GM12878 (cell line): ENCODE results near the gene ZNF232. TPM values are rescaled to one million over a fixed set of nuclear protein-coding genes. Genes with fewer than 3 reads are reported as not detected.

Experiments used
- ATAC-seq: fragments of 200-7000 bp; cut with Tn5 transposase; 3 replicates; pipeline ENCODE4 v1.9.1; 2020; ENCODE audit warnings: mild to moderate bottlenecking, moderate library complexity
- BruUV-seq: library from RNA; stranded (reverse); fragments of 400-500 nt; replicated peaks from 2 replicates; lab custom pipeline; 2021; lab: Mats Ljungman, UMichigan
- CTCF ChIA-PET: fragments of 300-600 bp; sonication (Branson Sonifier 250); formaldehyde crosslinking; extraction: SDS; loops from one replicate; lab custom pipeline; 2021; ENCODE audit warnings: inconsistent platforms; lab: Yijun Ruan, JAX
- POLR2A ChIA-PET: fragments of 350-600 bp; formaldehyde crosslinking; extraction: SDS; loops from one replicate; lab custom pipeline; 2021; ENCODE audit warnings: inconsistent platforms; lab: Charles Lee
- RAD21 ChIA-PET: fragments of 300-600 bp; sonication (Branson Sonifier 250); formaldehyde crosslinking; loops from one replicate; lab custom pipeline; 2023; ENCODE audit warnings: antibody characterized with exemption; ENCODE audit not compliant: unreplicated experiment; lab: Charles Lee
- SMC1A ChIA-PET: fragments of 300-600 bp; sonication (Branson Sonifier 250); formaldehyde crosslinking; loops from one replicate; lab custom pipeline; 2023; ENCODE audit not compliant: unreplicated experiment, uncharacterized antibody; lab: Charles Lee
- DNase-seq: peaks from one replicate; pipeline ENCODE4 v3.0.0-alpha.2; 2011; ENCODE audit warnings: low read depth, low spot score
- FAIRE-seq: peaks from 3 replicates; lab custom pipeline; 2011; peaks lifted over from hg19 to GRCh38; lab: Jason Lieb, UNC
- H2AFZ ChIP-seq: 2 replicates; pipeline ENCODE4 v1.6.0; 2011; ENCODE audit warnings: low read depth, low read length, control low read depth; ENCODE audit not compliant: control insufficient read depth
- H3K27ac ChIP-seq: 2 replicates; pipeline ENCODE4 v1.5.1; 2011; ENCODE audit warnings: control low read depth; ENCODE audit not compliant: control insufficient read depth, insufficient read depth
- H3K27me3 ChIP-seq, 2 experiments: replicated peaks in 1 of 2; 2 replicates each; pipeline versions ENCODE4 v1.6.0 to v1.6.1; 2011; ENCODE audit warnings: low read length in 1 of 2; ENCODE audit not compliant: control insufficient read depth in 2 of 2, insufficient read depth in 2 of 2
- H3K36me3 ChIP-seq, 2 experiments: 2 replicates each; pipeline ENCODE4 v1.5.1; 2011; ENCODE audit warnings: low read length in 1 of 2; ENCODE audit not compliant: control insufficient read depth in 2 of 2, insufficient read depth in 2 of 2
- H3K4me1 ChIP-seq: 2 replicates; pipeline ENCODE4 v1.6.1; 2011; ENCODE audit warnings: mild to moderate bottlenecking, low read length, moderate library complexity, mixed read lengths; ENCODE audit not compliant: control insufficient read depth, insufficient read depth
- H3K4me2 ChIP-seq: 2 replicates; pipeline ENCODE4 v1.6.0; 2011; ENCODE audit warnings: control low read depth; ENCODE audit not compliant: control insufficient read depth, insufficient read depth
- H3K4me3 ChIP-seq: fragments of 200-600 bp; sonication (generic); 2 replicates; pipeline ENCODE4 v1.5.1; 2016
- H3K79me2 ChIP-seq: 2 replicates; pipeline ENCODE4 v1.6.0; 2011; ENCODE audit warnings: low read length; ENCODE audit not compliant: control insufficient read depth, insufficient read depth
- H3K9ac ChIP-seq: 2 replicates; pipeline ENCODE4 v1.8.0; 2011; ENCODE audit warnings: low read length, control low read depth, mixed read lengths; ENCODE audit not compliant: control insufficient read depth, insufficient read depth
- H3K9me3 ChIP-seq: replicated peaks from 3 replicates; pipeline ENCODE4 v1.5.1; 2011; ENCODE audit warnings: mild to moderate bottlenecking, low read length; ENCODE audit not compliant: control insufficient read depth, insufficient read depth
- H4K20me1 ChIP-seq: 2 replicates; pipeline ENCODE4 v1.6.0; 2011; ENCODE audit not compliant: control insufficient read depth, insufficient read depth
- ASH2L ChIP-seq: fragments of 300-600, 200-600 bp; sonication (generic); IDR thresholded peaks from 2 replicates; pipeline ENCODE4 v1.6.1; 2017; ENCODE audit warnings: low read depth, mild to moderate bottlenecking, borderline replicate concordance
- BACH1 ChIP-seq: fragments of 450-650 bp; IDR thresholded peaks from 2 replicates; pipeline ENCODE4 v1.6.1; 2017; ENCODE audit warnings: mild to moderate bottlenecking, borderline replicate concordance
- CBX3 ChIP-seq: fragments of 200-600 bp; sonication (generic); IDR thresholded peaks from 2 replicates; pipeline ENCODE4 v1.6.1; 2016; ENCODE audit warnings: low read depth, borderline replicate concordance
- RBBP5 ChIP-seq: fragments of 200-600 bp; sonication (generic); conservative IDR thresholded peaks from 2 replicates; pipeline ENCODE4 v1.6.1; 2016
- ZZZ3 ChIP-seq: IDR thresholded peaks from 2 replicates; pipeline ENCODE4 v1.6.1; 2011; ENCODE audit warnings: low read depth; ENCODE audit not compliant: control insufficient read depth, insufficient read length
- WGBS: methylation state at CpG from one replicate; pipeline ENCODE4 v1.1.6; 2016; ENCODE audit warnings: low lambda C conversion rate; ENCODE audit not compliant: insufficient replicate concordance, insufficient coverage; ENCODE audit errors: missing lambda C conversion rate; 5-methylcytosine and 5-hydroxymethylcytosine counted together
- in situ Hi-C: fragments of 300-500 bp; cut with MboI; formaldehyde crosslinking; loops from 9 replicates; pipeline ENCODE4 v1.14.3; 2018; ENCODE audit warnings: mixed read lengths
- intact Hi-C: fragments of 100-400 bp; cut with micrococcal nuclease; formaldehyde crosslinking; loops from one replicate; pipeline ENCODE4 v1.14.2; 2022; ENCODE audit not compliant: unreplicated experiment
- polyA plus RNA-seq, 11 experiments: library from polyadenylated mRNA; depleted of rRNA in 4 of 11; unstranded in 6 of 11; stranded (reverse) in 5 of 11; fragments of >200 nt; fragmentation: Nextera tagmentation in 4 of 11; fragmentation: Illumina TruSeq in 1 of 11; extraction: Ambion mirVana in 4 of 11; extraction: Trizol in 1 of 11; gene quantifications; 1 replicate in 1 of 11; 2 replicates in 10 of 11; pipeline versions ENCODE4 v1.2.1 to v1.2.3, GENCODE V29; 2011 to 2016; ENCODE audit warnings: inconsistent platforms in 2 of 11, missing spikeins in 2 of 11, low read depth in 1 of 11
- small RNA-seq: library from RNA; depleted of rRNA; stranded (forward); fragments of <200 nt; gene quantifications from one replicate; pipeline ENCODE3, GENCODE V24; 2014
- total RNA-seq, 4 experiments: library from RNA; depleted of rRNA in 3 of 4; stranded (reverse); fragments of >200 nt in 3 of 4; fragmentation: Illumina TruSeq in 1 of 4; extraction: Trizol in 1 of 4; gene quantifications; 2 replicates each; pipeline versions ENCODE4 v1.2.1 to v1.2.3, GENCODE V29; 2013 to 2021
- TF ChIP-seq, protein P1 (sequence below): fragments of 450-650 bp; conservative IDR thresholded peaks from 2 replicates; pipeline ENCODE4 v1.6.1; 2017; ENCODE audit warnings: mild to moderate bottlenecking, moderate library complexity

Gene ZNF232
- total and polyA plus RNA-seq, 10 of the 15 experiments (the other 5 are each of a cell fraction or from before 2014, with no cell fraction given), result 10.1 to 15.7 (median 12.9) TPM

DNA sequence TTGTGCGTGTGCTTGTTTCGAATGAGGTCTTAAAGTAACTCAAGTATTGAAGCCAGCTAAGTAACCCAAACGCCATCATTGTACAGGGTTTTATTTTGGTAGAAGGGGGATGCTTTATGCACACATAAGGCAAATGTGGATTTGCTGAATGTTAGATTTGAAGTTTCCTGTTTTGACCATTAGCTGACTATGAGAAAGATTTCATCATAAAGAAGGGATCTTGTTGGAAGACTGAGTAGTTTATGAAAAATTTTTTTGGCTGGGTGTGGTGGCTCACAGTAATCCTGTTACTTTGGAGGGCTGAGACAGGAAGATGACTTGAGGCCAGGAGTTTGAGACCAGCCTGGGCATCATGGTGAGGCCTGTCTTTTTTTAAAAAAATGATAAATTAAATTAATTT lies 43.4 kb downstream of the ZNF232 start (continued):
- TF ChIP-seq, protein P1, sequence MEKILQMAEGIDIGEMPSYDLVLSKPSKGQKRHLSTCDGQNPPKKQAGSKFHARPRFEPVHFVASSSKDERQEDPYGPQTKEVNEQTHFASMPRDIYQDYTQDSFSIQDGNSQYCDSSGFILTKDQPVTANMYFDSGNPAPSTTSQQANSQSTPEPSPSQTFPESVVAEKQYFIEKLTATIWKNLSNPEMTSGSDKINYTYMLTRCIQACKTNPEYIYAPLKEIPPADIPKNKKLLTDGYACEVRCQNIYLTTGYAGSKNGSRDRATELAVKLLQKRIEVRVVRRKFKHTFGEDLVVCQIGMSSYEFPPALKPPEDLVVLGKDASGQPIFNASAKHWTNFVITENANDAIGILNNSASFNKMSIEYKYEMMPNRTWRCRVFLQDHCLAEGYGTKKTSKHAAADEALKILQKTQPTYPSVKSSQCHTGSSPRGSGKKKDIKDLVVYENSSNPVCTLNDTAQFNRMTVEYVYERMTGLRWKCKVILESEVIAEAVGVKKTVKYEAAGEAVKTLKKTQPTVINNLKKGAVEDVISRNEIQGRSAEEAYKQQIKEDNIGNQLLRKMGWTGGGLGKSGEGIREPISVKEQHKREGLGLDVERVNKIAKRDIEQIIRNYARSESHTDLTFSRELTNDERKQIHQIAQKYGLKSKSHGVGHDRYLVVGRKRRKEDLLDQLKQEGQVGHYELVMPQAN, result no peak
- TF ChIP-seq BACH1, result no peak

DNA sequence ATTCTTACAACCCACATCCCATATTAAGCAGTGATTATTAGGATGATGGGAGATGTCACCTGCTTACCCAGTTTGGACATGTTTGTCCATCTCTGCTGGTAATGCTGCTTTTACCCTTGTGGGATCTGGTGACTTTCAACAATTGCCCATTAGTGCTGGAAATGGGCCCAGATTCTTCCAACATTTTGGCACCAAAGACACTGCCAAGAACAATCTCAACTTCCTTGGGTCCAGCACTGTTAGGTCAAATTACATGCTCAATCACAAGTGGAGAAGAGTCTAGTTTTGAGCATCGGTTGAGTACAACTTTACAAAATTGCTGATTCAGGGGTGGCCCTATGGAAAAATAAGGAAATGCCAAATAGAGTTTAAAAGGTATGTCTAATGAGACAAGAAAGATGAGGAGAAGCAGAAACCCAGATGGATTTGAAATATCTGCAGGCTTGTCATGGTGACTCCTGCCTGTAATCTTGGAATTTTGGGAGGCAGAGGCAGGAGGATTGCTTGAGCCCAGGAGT lies 46.4 kb downstream of the ZNF232 start:
- Histone ChIP-seq H3K4me1 (no peaks in the 10 kb centered on the region), H2AFZ (no peak overlapping the region), H3K9ac (no peak overlapping the region), H3K4me2 (no peak overlapping the region), H3K79me2 (no peaks in the 10 kb centered on the region), H3K27me3 (no peaks in the 10 kb centered on the region), H4K20me1 (no peaks in the 10 kb centered on the region), H3K36me3 (no peaks in the 10 kb centered on the region), H3K4me3 (no peak overlapping the region), H3K9me3 (no peaks in the 10 kb centered on the region), H3K27ac (no peak overlapping the region)
- CTCF ChIA-PET, result interaction anchor here (3.9 to 6.6 kb wide), 2 partner anchors 68 to 86 kb away, joined by 12 to 55 read pairs; partner anchors contain the start of genes INCA1 and KIF1C
- POLR2A ChIA-PET, result no interaction called here
- RAD21 ChIA-PET, result no interaction called here
- no peak for TF ChIP-seq RBBP5
- TF ChIP-seq, protein P1, result no peak
- no peak for TF ChIP-seq CBX3
- no peak for TF ChIP-seq ASH2L
- no peak for TF ChIP-seq ZZZ3
- FAIRE-seq (no peak), ATAC-seq (no peak), DNase-seq (no peak)
- WGBS, result 100% methylated on average over 1 of the region's 1 CpG
- intact Hi-C loops (no loop called here), in situ Hi-C loops (loop anchor here (5.0 kb wide), 1 partner anchor 83 kb away; no protein-coding TSS in a partner anchor)
- no TSS peak for BruUV-seq
- SMC1A ChIA-PET, result no interaction called here

Small RNA genes within 50 kb of the gene (small RNA-seq; reads per million reads assigned to genes)
- not detected for gene AC012146.4

Other genes starting within 250 kb of the ZNF232 start
Only the 7 nearest of the 17 such genes appear.
- gene INCA1, start 114.4 kb downstream of the ZNF232 start, total RNA-seq (2014; rRNA removed), result 0.16 and 0.28 TPM in 2 replicates
- 0.18 and 0.27 TPM in 2 replicates for gene INCA1, start 114.4 kb downstream of the ZNF232 start, total RNA-seq (2014; rRNA removed; fragmentation: Illumina TruSeq; extraction: Trizol)
- gene INCA1, start 114.4 kb downstream of the ZNF232 start, total RNA-seq (2021), result 0.21 and 0.29 TPM in 2 replicates
- 0.29 and 0.36 TPM in 2 replicates for gene INCA1, start 114.4 kb downstream of the ZNF232 start, polyA plus RNA-seq (2011; rRNA removed)
- gene INCA1, start 114.4 kb downstream of the ZNF232 start, polyA plus RNA-seq (2014; fragmentation: Illumina TruSeq; extraction: Trizol), result 0.19 and 0.49 TPM in 2 replicates
- under 1 TPM; 0.61 to 0.64 TPM for gene INCA1, start 114.4 kb downstream of the ZNF232 start, polyA plus RNA-seq (2014; fragmentation: Nextera tagmentation; extraction: Ambion mirVana)
- 0.15 and 0.77 TPM in 2 replicates for gene INCA1, start 114.4 kb downstream of the ZNF232 start, polyA plus RNA-seq (2014; rRNA removed)
- gene INCA1, start 114.4 kb downstream of the ZNF232 start, polyA plus RNA-seq (2016; fragmentation: Nextera tagmentation; extraction: Ambion mirVana), result 1 to 10 TPM in 1 of 2 experiments, under 1 TPM in 1; 0.99 to 1.8 TPM
- gene KIF1C, start 113.9 kb downstream of the ZNF232 start, total RNA-seq (2014; rRNA removed), result 24.3 and 25.8 TPM in 2 replicates
- gene KIF1C, start 113.9 kb downstream of the ZNF232 start, total RNA-seq (2014; rRNA removed; fragmentation: Illumina TruSeq; extraction: Trizol), result 20.9 and 25.6 TPM in 2 replicates
- 61.1 and 65.9 TPM in 2 replicates for gene KIF1C, start 113.9 kb downstream of the ZNF232 start, total RNA-seq (2021)
- 30.2 and 33.8 TPM in 2 replicates for gene KIF1C, start 113.9 kb downstream of the ZNF232 start, polyA plus RNA-seq (2011; rRNA removed)
- gene KIF1C, start 113.9 kb downstream of the ZNF232 start, polyA plus RNA-seq (2014; fragmentation: Illumina TruSeq; extraction: Trizol), result 10.3 and 21.2 TPM in 2 replicates
- gene KIF1C, start 113.9 kb downstream of the ZNF232 start, polyA plus RNA-seq (2014; fragmentation: Nextera tagmentation; extraction: Ambion mirVana), result 1 to 10 TPM; 1.4 to 1.5 TPM
- 25.2 and 26.5 TPM in 2 replicates for gene KIF1C, start 113.9 kb downstream of the ZNF232 start, polyA plus RNA-seq (2014; rRNA removed)
- gene KIF1C, start 113.9 kb downstream of the ZNF232 start, polyA plus RNA-seq (2016; fragmentation: Nextera tagmentation; extraction: Ambion mirVana), result 10 to 100 TPM in 1 of 2 experiments, 1 to 10 TPM in 1; 3.9 to 18.9 TPM
- gene SLC52A1, start 76.5 kb downstream of the ZNF232 start, total RNA-seq (2014; rRNA removed), result 0.11 TPM in 1 of 2 replicates, not detected in the other
- gene SLC52A1, start 76.5 kb downstream of the ZNF232 start, total RNA-seq (2014; rRNA removed; fragmentation: Illumina TruSeq; extraction: Trizol), result not detected in 2 replicates
- not detected in 2 replicates for gene SLC52A1, start 76.5 kb downstream of the ZNF232 start, total RNA-seq (2021)
- not detected in 2 replicates for gene SLC52A1, start 76.5 kb downstream of the ZNF232 start, polyA plus RNA-seq (2011; rRNA removed)
- gene SLC52A1, start 76.5 kb downstream of the ZNF232 start, polyA plus RNA-seq (2014; fragmentation: Illumina TruSeq; extraction: Trizol), result not detected in 2 replicates
- gene SLC52A1, start 76.5 kb downstream of the ZNF232 start, polyA plus RNA-seq (2014; fragmentation: Nextera tagmentation; extraction: Ambion mirVana), result not detected
- 0.04 and 0.06 TPM in 2 replicates for gene SLC52A1, start 76.5 kb downstream of the ZNF232 start, polyA plus RNA-seq (2014; rRNA removed)
- not detected for gene SLC52A1, start 76.5 kb downstream of the ZNF232 start, polyA plus RNA-seq (2016; fragmentation: Nextera tagmentation; extraction: Ambion mirVana)
- gene ZFP3, start 33.4 kb downstream of the ZNF232 start, total RNA-seq (2014; rRNA removed), result 0.96 and 1.1 TPM in 2 replicates
- 1.7 and 1.8 TPM in 2 replicates for gene ZFP3, start 33.4 kb downstream of the ZNF232 start, total RNA-seq (2014; rRNA removed; fragmentation: Illumina TruSeq; extraction: Trizol)
- gene ZFP3, start 33.4 kb downstream of the ZNF232 start, total RNA-seq (2021), result 1.6 and 1.7 TPM in 2 replicates
- gene ZFP3, start 33.4 kb downstream of the ZNF232 start, polyA plus RNA-seq (2011; rRNA removed), result 4.1 and 5.2 TPM in 2 replicates
- gene ZFP3, start 33.4 kb downstream of the ZNF232 start, polyA plus RNA-seq (2014; fragmentation: Illumina TruSeq; extraction: Trizol), result 2.5 and 3.2 TPM in 2 replicates
- under 1 TPM; 0.37 to 0.39 TPM for gene ZFP3, start 33.4 kb downstream of the ZNF232 start, polyA plus RNA-seq (2014; fragmentation: Nextera tagmentation; extraction: Ambion mirVana)
- 1.2 and 1.7 TPM in 2 replicates for gene ZFP3, start 33.4 kb downstream of the ZNF232 start, polyA plus RNA-seq (2014; rRNA removed)
- gene ZFP3, start 33.4 kb downstream of the ZNF232 start, polyA plus RNA-seq (2016; fragmentation: Nextera tagmentation; extraction: Ambion mirVana), result 1 to 10 TPM; 1.1 to 1.8 TPM
- gene USP6, start 4.2 kb upstream of the ZNF232 start, total RNA-seq (2014; rRNA removed), result 0.05 TPM in 1 of 2 replicates, not detected in the other
- 0.04 and 0.05 TPM in 2 replicates for gene USP6, start 4.2 kb upstream of the ZNF232 start, total RNA-seq (2014; rRNA removed; fragmentation: Illumina TruSeq; extraction: Trizol)
- 0.03 and 0.13 TPM in 2 replicates for gene USP6, start 4.2 kb upstream of the ZNF232 start, total RNA-seq (2021)
- 0.01 and 0.03 TPM in 2 replicates for gene USP6, start 4.2 kb upstream of the ZNF232 start, polyA plus RNA-seq (2011; rRNA removed)
- under 0.01 and 0.05 TPM in 2 replicates for gene USP6, start 4.2 kb upstream of the ZNF232 start, polyA plus RNA-seq (2014; fragmentation: Illumina TruSeq; extraction: Trizol)
- under 1 TPM; 0.08 to 0.15 TPM for gene USP6, start 4.2 kb upstream of the ZNF232 start, polyA plus RNA-seq (2014; fragmentation: Nextera tagmentation; extraction: Ambion mirVana)
- gene USP6, start 4.2 kb upstream of the ZNF232 start, polyA plus RNA-seq (2014; rRNA removed), result not detected in 2 replicates
- under 1 TPM; 0.33 to 0.39 TPM for gene USP6, start 4.2 kb upstream of the ZNF232 start, polyA plus RNA-seq (2016; fragmentation: Nextera tagmentation; extraction: Ambion mirVana)
- 12.5 and 13.8 TPM in 2 replicates for gene ZNF594, start 80.0 kb upstream of the ZNF232 start, total RNA-seq (2014; rRNA removed)
- gene ZNF594, start 80.0 kb upstream of the ZNF232 start, total RNA-seq (2014; rRNA removed; fragmentation: Illumina TruSeq; extraction: Trizol), result 13.9 and 14.3 TPM in 2 replicates
- gene ZNF594, start 80.0 kb upstream of the ZNF232 start, total RNA-seq (2021), result 10.1 and 12.1 TPM in 2 replicates
- gene ZNF594, start 80.0 kb upstream of the ZNF232 start, polyA plus RNA-seq (2011; rRNA removed), result 5.5 and 8.8 TPM in 2 replicates
- 11.2 and 11.3 TPM in 2 replicates for gene ZNF594, start 80.0 kb upstream of the ZNF232 start, polyA plus RNA-seq (2014; fragmentation: Illumina TruSeq; extraction: Trizol)
- 1 to 10 TPM in 1 of 2 experiments, under 1 TPM in 1; 0.98 to 1.7 TPM for gene ZNF594, start 80.0 kb upstream of the ZNF232 start, polyA plus RNA-seq (2014; fragmentation: Nextera tagmentation; extraction: Ambion mirVana)
- gene ZNF594, start 80.0 kb upstream of the ZNF232 start, polyA plus RNA-seq (2014; rRNA removed), result 10.3 and 11.6 TPM in 2 replicates
- 10 to 100 TPM; 10.9 to 12.1 TPM for gene ZNF594, start 80.0 kb upstream of the ZNF232 start, polyA plus RNA-seq (2016; fragmentation: Nextera tagmentation; extraction: Ambion mirVana)
- gene SCIMP, start 123.0 kb upstream of the ZNF232 start, total RNA-seq (2014; rRNA removed), result 61.8 and 70.4 TPM in 2 replicates
- gene SCIMP, start 123.0 kb upstream of the ZNF232 start, total RNA-seq (2014; rRNA removed; fragmentation: Illumina TruSeq; extraction: Trizol), result 70.3 and 74.9 TPM in 2 replicates
- gene SCIMP, start 123.0 kb upstream of the ZNF232 start, total RNA-seq (2021), result 92.2 and 98.9 TPM in 2 replicates
- 105 and 120 TPM in 2 replicates for gene SCIMP, start 123.0 kb upstream of the ZNF232 start, polyA plus RNA-seq (2011; rRNA removed)
- gene SCIMP, start 123.0 kb upstream of the ZNF232 start, polyA plus RNA-seq (2014; fragmentation: Illumina TruSeq; extraction: Trizol), result 151 and 205 TPM in 2 replicates
- gene SCIMP, start 123.0 kb upstream of the ZNF232 start, polyA plus RNA-seq (2014; fragmentation: Nextera tagmentation; extraction: Ambion mirVana), result 100 to 1,000 TPM; 109 TPM
- 85.2 and 97.7 TPM in 2 replicates for gene SCIMP, start 123.0 kb upstream of the ZNF232 start, polyA plus RNA-seq (2014; rRNA removed)
- gene SCIMP, start 123.0 kb upstream of the ZNF232 start, polyA plus RNA-seq (2016; fragmentation: Nextera tagmentation; extraction: Ambion mirVana), result 10 to 100 TPM; 56.7 to 62.4 TPM